PC-3 (cell line): ENCODE results near the gene SYNJ1. TPM values are rescaled to one million over a fixed set of nuclear protein-coding genes. Genes with fewer than 3 reads are reported as not detected.

Source experiments
- ATAC-seq: fragments of 200-7000 bp; cut with Tn5 transposase; 2 replicates; pipeline ENCODE4 v1.9.1; 2020; ENCODE audit warnings: mild to moderate bottlenecking, moderate library complexity
- BruUV-seq: library from RNA; stranded (reverse); fragments of 400-500 nt; replicated peaks from 2 replicates; lab custom pipeline; 2021; lab: Mats Ljungman, UMichigan
- CTCF ChIA-PET: fragments of 300-600 bp; sonication (Branson Sonifier 250); formaldehyde crosslinking; loops from one replicate; lab custom pipeline; 2022; ENCODE audit warnings: antibody characterized with exemption; lab: Charles Lee
- POLR2A ChIA-PET: fragments of 300-600 bp; sonication (Branson Sonifier 250); formaldehyde crosslinking; loops from one replicate; lab custom pipeline; 2022; ENCODE audit warnings: antibody characterized with exemption; ENCODE audit not compliant: unreplicated experiment; lab: Charles Lee
- DNase-seq: peaks from one replicate; pipeline ENCODE4 v3.0.0-alpha.2; 2015
- H2AFZ ChIP-seq: fragments of 300-600 bp; sonication (generic); 2 replicates; pipeline ENCODE4 v1.6.0; 2016; ENCODE audit warnings: antibody characterized with exemption, low read length
- H3F3A ChIP-seq: fragments of 300-600 bp; sonication (generic); one replicate; pipeline ENCODE4 v1.6.0; 2017; ENCODE audit warnings: antibody characterized with exemption, low read length, control low read depth, mild to moderate bottlenecking; ENCODE audit not compliant: unreplicated experiment
- H3K27ac ChIP-seq: fragments of 300-600 bp; sonication (generic); 2 replicates; pipeline ENCODE4 v1.5.1; 2016; ENCODE audit warnings: mild to moderate bottlenecking, low read length
- H3K27me3 ChIP-seq: fragments of 300-600 bp; sonication (generic); 2 replicates; pipeline ENCODE4 v1.6.1; 2016; ENCODE audit warnings: low read length, mixed read lengths
- H3K36me3 ChIP-seq: fragments of 300-600 bp; sonication (generic); 2 replicates; pipeline ENCODE4 v1.6.1; 2016; ENCODE audit warnings: low read depth, mixed run types, low read length, mixed read lengths
- H3K4me1 ChIP-seq: fragments of 300-600 bp; sonication (generic); 2 replicates; pipeline ENCODE4 v1.5.1; 2016; ENCODE audit warnings: low read length; ENCODE audit not compliant: insufficient read depth
- H3K4me2 ChIP-seq: fragments of 300-600 bp; sonication (generic); 2 replicates; pipeline ENCODE4 v1.6.0; 2016; ENCODE audit warnings: low read length
- H3K4me3 ChIP-seq: fragments of 300-600 bp; sonication (generic); 2 replicates; pipeline ENCODE4 v1.5.1; 2016; ENCODE audit warnings: mild to moderate bottlenecking, low read length, mixed read lengths
- H3K79me2 ChIP-seq: fragments of 300-600 bp; sonication (generic); 2 replicates; pipeline ENCODE4 v1.6.1; 2017; ENCODE audit warnings: low read length, mixed read lengths
- H3K9ac ChIP-seq: fragments of 300-600 bp; sonication (generic); 2 replicates; pipeline ENCODE4 v1.6.0; 2016; ENCODE audit warnings: mild to moderate bottlenecking, low read length
- H3K9me2 ChIP-seq: fragments of 300-600 bp; sonication (generic); replicated peaks from 2 replicates; pipeline ENCODE4 v1.6.1; 2016; ENCODE audit warnings: mixed run types, low read length, mixed read lengths
- H3K9me3 ChIP-seq: fragments of 300-600 bp; sonication (generic); 2 replicates; pipeline ENCODE4 v1.6.1; 2016; ENCODE audit warnings: low read length, mixed read lengths
- H4K20me1 ChIP-seq: fragments of 300-600 bp; sonication (generic); 2 replicates; pipeline ENCODE4 v1.6.1; 2016; ENCODE audit warnings: low read length, mixed read lengths
- CTCF ChIP-seq: fragments of 300-600 bp; sonication (generic); conservative IDR thresholded peaks from 2 replicates; pipeline ENCODE4 v1.5.1; 2017; ENCODE audit warnings: antibody characterized with exemption, low read depth, mild to moderate bottlenecking, low read length
- EZH2 ChIP-seq: fragments of 300-600 bp; sonication (generic); IDR thresholded peaks from one replicate; pipeline ENCODE4 v1.6.1; 2017; ENCODE audit warnings: antibody characterized with exemption, mild to moderate bottlenecking, low read length; ENCODE audit not compliant: unreplicated experiment
- EZH2phosphoT487 ChIP-seq: fragments of 300-600 bp; sonication (generic); IDR thresholded peaks from 2 replicates; pipeline ENCODE4 v1.6.1; 2018; ENCODE audit warnings: mild to moderate bottlenecking, antibody characterized with exemption, low read length, borderline replicate concordance
- intact Hi-C: fragments of 100-400 bp; cut with micrococcal nuclease; formaldehyde crosslinking; loops from 2 replicates; pipeline ENCODE4 v1.9.0; 2023
- total RNA-seq: library from RNA; depleted of rRNA; stranded (reverse); fragments of >200 nt; gene quantifications from 2 replicates; pipeline ENCODE4 v1.2.3, GENCODE V29; 2014

Gene SYNJ1
- total RNA-seq, 1 experiment from 2014 or later: 7.0 TPM

- intact Hi-C loops: loop anchor here (5.0 kb wide), 1 partner anchor 44 kb away; the partner anchor contains the start of gene SYNJ1
- no peaks in the 10 kb centered on the region for H3K9me2 ChIP-seq
- no peak overlapping the region for H3K4me2 ChIP-seq
- H2AFZ ChIP-seq: no peak overlapping the region
- H4K20me1 ChIP-seq: no peaks in the 10 kb centered on the region
- ATAC-seq (no peak), DNase-seq (no peak)
- H3K9ac ChIP-seq: no peak overlapping the region
- H3K4me1 ChIP-seq: no peaks in the 10 kb centered on the region
- no peaks in the 10 kb centered on the region for H3K27me3 ChIP-seq
- TF ChIP-seq CTCF: no peak
- TF ChIP-seq EZH2: no peak
- no peak for TF ChIP-seq EZH2phosphoT487
- no peaks in the 10 kb centered on the region for H3F3A ChIP-seq
- no peaks in the 10 kb centered on the region for H3K79me2 ChIP-seq
- ChIA-PET CTCF (no interaction called here), POLR2A (interaction anchor here (0.6 kb wide), 1 partner anchor 57 kb away, joined by 6 read pairs; no protein-coding TSS in a partner anchor)
- 0 out of 2 replicates have a peak, but pooled peaks cover 8% of the 10 kb centered on the region for H3K36me3 ChIP-seq
- BruUV-seq: no TSS peak
- no peak overlapping the region for H3K4me3 ChIP-seq
- H3K9me3 ChIP-seq: no peaks in the 10 kb centered on the region
- no peak overlapping the region for H3K27ac ChIP-seq
Measured at GRCh38 chr21:32682696-32683474, 44.9 kb downstream of the SYNJ1 start.

- H3K79me2 ChIP-seq: no peaks in the 10 kb centered on the region
- ChIA-PET CTCF (no interaction called here), POLR2A (no interaction called here)
- intact Hi-C loops: no loop called here
- no peaks in the 10 kb centered on the region for H3K9me2 ChIP-seq
- no TSS peak for BruUV-seq
- no peaks in the 10 kb centered on the region for H4K20me1 ChIP-seq
- no peaks in the 10 kb centered on the region for H3K27me3 ChIP-seq
- H3K27ac ChIP-seq: no peak overlapping the region
- no peak overlapping the region for H2AFZ ChIP-seq
- ATAC-seq (no peak), DNase-seq (no peak)
- no peak for TF ChIP-seq CTCF
- no peak overlapping the region for H3K9ac ChIP-seq
- H3K4me2 ChIP-seq: no peak overlapping the region
- H3F3A ChIP-seq: no peaks in the 10 kb centered on the region
- no peak overlapping the region for H3K4me3 ChIP-seq
- H3K9me3 ChIP-seq: no peaks in the 10 kb centered on the region
- no peaks in the 10 kb centered on the region for H3K36me3 ChIP-seq
- no peaks in the 10 kb centered on the region for H3K4me1 ChIP-seq
Measured at GRCh38 chr21:32674731-32675130, 53.1 kb downstream of the SYNJ1 start.

- no peaks in the 10 kb centered on the region for H3K4me1 ChIP-seq
- no peak overlapping the region for H3K4me2 ChIP-seq
- H3K9me2 ChIP-seq: no peaks in the 10 kb centered on the region
- no peaks in the 10 kb centered on the region for H3K9me3 ChIP-seq
- ChIA-PET POLR2A (no interaction called here), CTCF (no interaction called here)
- H3K27ac ChIP-seq: no peak overlapping the region
- DNase-seq: no peak
- H3K79me2 ChIP-seq: no peaks in the 10 kb centered on the region
- H2AFZ ChIP-seq: no peak overlapping the region
- TF ChIP-seq CTCF: no peak
- no peak for TF ChIP-seq EZH2phosphoT487
- TF ChIP-seq EZH2: no peak
- no peak overlapping the region for H3K9ac ChIP-seq
- H3K36me3 ChIP-seq: no peaks in the 10 kb centered on the region; the same call in 1 of the 2 replicates
- intact Hi-C loops: no loop called here
- BruUV-seq: no TSS peak
- no peaks in the 10 kb centered on the region for H3K27me3 ChIP-seq
- H4K20me1 ChIP-seq: no peaks in the 10 kb centered on the region
- no peak overlapping the region for H3K4me3 ChIP-seq
- ATAC-seq: no peak
- H3F3A ChIP-seq: no peaks in the 10 kb centered on the region
Measured at GRCh38 chr21:32674038-32674437, 53.8 kb downstream of the SYNJ1 start.
